ENCODE data around the gene MYO1D.

MYO1D gene

DNA sequence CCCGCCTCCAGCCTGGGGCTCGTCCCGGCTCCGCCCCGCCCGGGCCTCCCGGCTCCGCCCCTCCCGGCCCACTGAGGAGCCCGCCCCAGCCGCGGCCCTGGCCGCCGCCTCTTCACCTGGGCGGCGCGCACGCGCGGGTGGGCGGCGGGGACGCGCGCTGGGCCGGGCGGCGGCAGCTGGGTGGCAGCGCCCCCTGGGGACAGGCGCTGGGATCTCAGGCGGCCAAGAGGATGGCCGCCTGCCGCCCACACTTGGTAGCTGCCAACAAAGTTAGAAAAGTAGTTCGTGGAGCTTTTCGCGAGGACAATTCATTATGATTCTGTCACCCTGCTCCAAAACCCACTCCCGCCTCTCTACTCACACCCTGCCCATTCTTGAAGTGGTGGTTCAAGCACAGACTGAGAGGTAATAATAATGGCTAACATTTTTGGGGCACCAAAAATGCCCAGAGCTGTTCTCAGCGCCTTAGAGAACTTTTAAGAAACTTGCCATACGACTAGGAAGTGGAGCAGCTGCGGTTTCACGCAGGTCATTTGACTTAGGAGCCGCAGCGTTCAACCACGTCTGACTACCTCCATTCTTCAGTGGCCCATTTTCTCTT, 340 bp upstream of the MYO1D start:
- Histone ChIP-seq H3K27ac (ENCODE audit: low read depth, low read length) (peak overlapping the region; percentile 45), H3K9ac (ENCODE audit: low read length in 5 of 5) (peak overlapping the region; percentile 37 to 79 (median 66)), H3K4me3 (ENCODE audit: low read depth in 1 of 5, low read length in 5 of 5) (peak overlapping the region; percentile 76 to 82 (median 77)), H3K27me3 (ENCODE audit: control insufficient read depth in 5 of 5, insufficient read depth in 4 of 5, low read length in 5 of 5) (no peaks in the 10 kb centered on the region), H3K9me3 (ENCODE audit: control insufficient read depth in 5 of 5, low read length in 5 of 5) (no peaks in the 10 kb centered on the region), H3K36me3 (ENCODE audit: control insufficient read depth in 5 of 5, insufficient read depth in 5 of 5, low read length in 5 of 5) (no peaks in the 10 kb centered on the region), H3K4me1 (ENCODE audit: control insufficient read depth in 5 of 5, insufficient read depth in 5 of 5, low read length in 5 of 5) (peaks cover 0 to 25% (median 23%) of the 10 kb centered on the region in 5 donors)

DNA sequence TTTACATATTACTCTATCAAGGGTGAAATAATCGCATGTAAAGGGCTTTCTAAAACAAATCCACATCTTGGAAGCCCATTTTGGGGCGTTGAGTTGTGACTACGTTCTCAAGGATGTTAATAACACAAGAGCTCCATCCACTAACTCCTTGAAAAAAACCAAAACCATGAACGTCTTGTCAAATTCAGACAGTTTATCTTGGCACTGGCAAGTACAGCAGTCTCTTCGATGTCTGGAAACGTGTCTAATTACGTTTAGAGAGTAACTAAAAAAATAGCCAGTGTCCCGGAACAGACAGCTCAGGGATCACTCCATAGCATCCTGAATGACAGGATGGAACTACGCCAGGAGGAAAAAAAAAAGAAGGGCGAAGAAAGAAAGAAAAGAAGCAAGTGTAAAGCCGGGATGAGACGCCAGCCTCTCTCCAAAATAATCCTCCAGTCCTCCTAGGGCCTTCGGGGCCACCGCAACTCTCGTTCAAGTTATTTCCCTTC, 954 bp downstream of the MYO1D start:
- H3K9me3 ChIP-seq (ENCODE audit: control insufficient read depth in 5 of 5, low read length in 5 of 5) = no peaks in the 10 kb centered on the region
- H3K27ac ChIP-seq (ENCODE audit: low read depth, low read length) = peak overlapping the region; percentile 19
- no peaks in the 10 kb centered on the region for H3K27me3 ChIP-seq (ENCODE audit: control insufficient read depth in 5 of 5, insufficient read depth in 4 of 5, low read length in 5 of 5)
- H3K4me3 ChIP-seq (ENCODE audit: low read depth in 1 of 5, low read length in 5 of 5) = peak overlapping the region; percentile 62 to 82 (median 77)
- peaks cover 0 to 35% (median 23%) of the 10 kb centered on the region in 5 donors for H3K4me1 ChIP-seq (ENCODE audit: control insufficient read depth in 5 of 5, insufficient read depth in 5 of 5, low read length in 5 of 5)
- H3K36me3 ChIP-seq (ENCODE audit: control insufficient read depth in 5 of 5, insufficient read depth in 5 of 5, low read length in 5 of 5) = no peaks in the 10 kb centered on the region
- H3K9ac ChIP-seq (ENCODE audit: low read length in 5 of 5) = peak overlapping the region in 4 of 5 donors; percentile 64 to 79 (median 74)

DNA sequence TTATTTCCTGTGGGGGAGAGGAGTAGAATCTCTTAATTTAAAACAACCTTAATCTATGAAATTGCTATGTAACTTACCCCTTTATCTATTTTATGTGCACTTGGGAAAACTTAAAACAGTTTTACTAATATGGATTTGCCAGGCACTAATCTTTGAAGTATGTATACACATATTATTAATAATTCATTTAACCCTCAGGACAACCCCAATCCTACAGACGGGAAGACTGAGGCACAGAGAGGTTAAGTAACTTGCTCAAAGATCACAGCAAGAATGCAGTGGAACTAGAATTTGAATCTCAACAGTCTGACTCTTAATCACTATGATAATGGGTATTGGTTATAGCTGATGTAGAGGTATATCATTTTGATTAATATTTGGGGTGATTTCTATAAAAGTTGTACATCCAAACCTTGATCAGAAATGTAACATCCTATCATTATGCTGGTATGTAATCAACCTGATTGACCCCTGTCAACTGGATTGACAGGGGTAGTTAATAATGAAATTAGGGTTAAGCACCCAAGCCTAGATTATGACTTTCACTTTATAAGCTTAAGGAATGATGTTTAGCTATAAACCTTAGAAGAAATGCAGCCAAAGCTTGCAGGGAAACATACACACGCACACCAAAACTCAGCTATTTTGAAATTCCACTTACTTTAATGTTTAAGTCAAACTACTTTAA, 1.6 kb downstream of the MYO1D start:
- peak overlapping the region in 2 of 5 donors; percentile 78 to 79 for H3K9ac ChIP-seq (ENCODE audit: low read length in 5 of 5)
- H3K9me3 ChIP-seq (ENCODE audit: control insufficient read depth in 5 of 5, low read length in 5 of 5) = no peaks in the 10 kb centered on the region
- peak overlapping the region in 4 of 5 donors; percentile 62 to 82 (median 78) for H3K4me3 ChIP-seq (ENCODE audit: low read depth in 1 of 5, low read length in 5 of 5)
- no peaks in the 10 kb centered on the region for H3K27me3 ChIP-seq (ENCODE audit: control insufficient read depth in 5 of 5, insufficient read depth in 4 of 5, low read length in 5 of 5)
- H3K27ac ChIP-seq (ENCODE audit: low read depth, low read length) = peak overlapping the region; percentile 19
- no peaks in the 10 kb centered on the region for H3K36me3 ChIP-seq (ENCODE audit: control insufficient read depth in 5 of 5, insufficient read depth in 5 of 5, low read length in 5 of 5)
- peaks cover 0 to 41% (median 26%) of the 10 kb centered on the region in 5 donors for H3K4me1 ChIP-seq (ENCODE audit: control insufficient read depth in 5 of 5, insufficient read depth in 5 of 5, low read length in 5 of 5)

DNA sequence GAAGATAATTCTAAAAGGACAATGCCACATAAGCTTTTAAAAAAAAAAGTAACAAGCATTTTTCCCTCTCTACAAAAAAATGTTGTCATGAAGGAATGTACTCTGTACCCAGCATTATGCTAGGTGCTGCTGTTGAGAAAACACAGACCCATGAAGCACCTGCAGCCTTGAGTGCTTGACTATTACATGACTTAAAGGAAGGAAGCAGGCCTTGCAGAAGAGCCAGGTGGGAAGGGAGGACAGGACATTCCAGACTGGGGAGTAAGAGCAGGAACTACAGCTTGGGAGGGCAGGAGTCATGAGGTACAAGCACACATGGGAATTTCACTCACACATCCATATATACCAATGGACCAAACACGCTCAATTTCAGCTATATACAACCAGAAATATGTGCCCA, 3.8 kb downstream of the MYO1D start:
- Histone ChIP-seq H3K36me3 (ENCODE audit: control insufficient read depth in 5 of 5, insufficient read depth in 5 of 5, low read length in 5 of 5) (no peaks in the 10 kb centered on the region), H3K27me3 (ENCODE audit: control insufficient read depth in 5 of 5, insufficient read depth in 4 of 5, low read length in 5 of 5) (no peaks in the 10 kb centered on the region), H3K4me1 (ENCODE audit: control insufficient read depth in 5 of 5, insufficient read depth in 5 of 5, low read length in 5 of 5) (peaks cover 0 to 54% (median 36%) of the 10 kb centered on the region in 5 donors), H3K4me3 (ENCODE audit: low read depth in 1 of 5, low read length in 5 of 5) (no peak overlapping the region), H3K9me3 (ENCODE audit: control insufficient read depth in 5 of 5, low read length in 5 of 5) (no peaks in the 10 kb centered on the region), H3K9ac (ENCODE audit: low read length in 5 of 5) (no peak overlapping the region), H3K27ac (ENCODE audit: low read depth, low read length) (no peak overlapping the region)

DNA sequence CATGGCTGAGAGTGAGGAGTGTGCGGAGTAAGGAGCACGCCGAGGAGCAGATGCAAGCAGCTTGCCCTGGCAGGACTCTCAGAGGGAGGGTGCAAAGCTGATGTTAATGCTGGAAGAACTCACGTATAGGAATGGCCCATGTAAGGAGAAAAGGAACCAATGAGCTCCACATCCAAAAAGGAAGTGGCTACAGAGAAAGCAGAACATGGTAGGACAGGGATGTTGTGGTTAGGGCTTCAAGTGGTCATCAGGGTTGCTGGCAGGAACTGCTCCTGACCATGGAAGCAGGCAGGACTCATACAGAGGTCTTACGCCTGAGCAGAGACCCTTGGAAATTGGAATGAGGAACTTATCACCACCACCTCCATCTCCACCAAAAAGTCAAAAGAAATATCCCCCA, 5.2 kb downstream of the MYO1D start:
- Histone ChIP-seq H3K36me3 (ENCODE audit: control insufficient read depth in 5 of 5, insufficient read depth in 5 of 5, low read length in 5 of 5) (no peaks in the 10 kb centered on the region), H3K4me3 (ENCODE audit: low read depth in 1 of 5, low read length in 5 of 5) (no peak overlapping the region), H3K4me1 (ENCODE audit: control insufficient read depth in 5 of 5, insufficient read depth in 5 of 5, low read length in 5 of 5) (peaks cover 0 to 45% (median 26%) of the 10 kb centered on the region in 5 donors), H3K9me3 (ENCODE audit: control insufficient read depth in 5 of 5, low read length in 5 of 5) (no peaks in the 10 kb centered on the region), H3K27me3 (ENCODE audit: control insufficient read depth in 5 of 5, insufficient read depth in 4 of 5, low read length in 5 of 5) (no peaks in the 10 kb centered on the region), H3K9ac (ENCODE audit: low read length in 5 of 5) (no peak overlapping the region), H3K27ac (ENCODE audit: low read depth, low read length) (no peak overlapping the region)

DNA sequence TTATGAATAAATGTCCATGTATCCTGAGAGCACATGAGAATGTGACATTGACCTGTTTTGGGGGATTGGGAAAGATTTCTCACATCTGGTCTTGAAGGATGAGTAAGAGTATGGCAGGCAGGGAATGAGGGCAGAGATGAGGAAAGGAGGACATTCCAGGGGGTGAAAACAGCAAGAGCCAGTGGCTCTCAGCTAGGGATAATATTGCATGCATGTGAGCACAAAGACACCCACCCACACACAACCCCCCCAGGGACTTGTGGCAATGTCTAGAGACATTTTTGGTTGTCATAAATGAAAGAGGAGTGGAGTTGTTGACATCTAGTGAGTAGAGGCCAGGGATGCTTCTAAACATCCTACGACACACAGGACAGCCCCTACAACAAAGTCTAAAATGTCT, 6.0 kb downstream of the MYO1D start:
- no peaks in the 10 kb centered on the region for H3K27me3 ChIP-seq (ENCODE audit: control insufficient read depth in 5 of 5, insufficient read depth in 4 of 5, low read length in 5 of 5)
- H3K4me1 ChIP-seq (ENCODE audit: control insufficient read depth in 5 of 5, insufficient read depth in 5 of 5, low read length in 5 of 5) = peaks cover 0 to 38% (median 19%) of the 10 kb centered on the region in 5 donors
- H3K27ac ChIP-seq (ENCODE audit: low read depth, low read length) = peak overlapping the region; percentile 31

DNA sequence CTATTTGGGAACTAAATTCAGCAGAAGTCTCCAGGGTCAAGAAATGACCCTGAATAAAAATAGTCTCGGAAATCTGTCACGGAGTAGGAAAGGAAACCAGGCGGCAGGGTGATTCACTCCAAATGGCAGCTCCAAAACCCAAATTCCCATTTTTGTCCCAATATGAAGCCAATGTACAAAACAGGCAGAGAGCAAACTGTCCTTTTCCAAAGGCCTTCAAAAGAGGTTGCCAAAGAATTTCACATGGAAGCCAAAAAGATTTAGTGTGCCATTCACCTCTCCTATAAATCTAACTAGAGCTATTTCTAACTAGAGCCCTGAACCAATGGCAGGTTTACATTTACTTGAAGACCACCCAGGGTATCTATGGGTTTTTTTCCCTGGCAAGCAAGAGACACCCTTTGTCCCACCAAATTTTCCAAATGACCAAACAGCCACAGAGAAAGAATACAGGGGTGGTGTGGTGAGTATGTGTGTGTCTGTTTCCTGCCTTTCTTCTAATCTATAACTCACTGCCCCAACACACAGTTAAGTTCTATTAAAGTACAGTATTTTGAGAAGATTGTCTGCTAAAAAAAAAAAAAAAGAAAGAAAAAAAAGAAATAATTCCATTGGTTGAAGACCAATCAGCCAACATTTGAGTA, 6.8 kb downstream of the MYO1D start:
- H3K36me3 ChIP-seq (ENCODE audit: control insufficient read depth in 5 of 5, insufficient read depth in 5 of 5, low read length in 5 of 5) = no peaks in the 10 kb centered on the region
- no peaks in the 10 kb centered on the region for H3K9me3 ChIP-seq (ENCODE audit: control insufficient read depth in 5 of 5, low read length in 5 of 5)
- peak overlapping the region in 1 of 5 donors; percentile 43 for H3K9ac ChIP-seq (ENCODE audit: low read length in 5 of 5)
- no peaks in the 10 kb centered on the region for H3K27me3 ChIP-seq (ENCODE audit: control insufficient read depth in 5 of 5, insufficient read depth in 4 of 5, low read length in 5 of 5)
- H3K4me3 ChIP-seq (ENCODE audit: low read depth in 1 of 5, low read length in 5 of 5) = no peak overlapping the region
- H3K27ac ChIP-seq (ENCODE audit: low read depth, low read length) = peak overlapping the region; percentile 31
- H3K4me1 ChIP-seq (ENCODE audit: control insufficient read depth in 5 of 5, insufficient read depth in 5 of 5, low read length in 5 of 5) = peaks cover 0 to 33% (median 15%) of the 10 kb centered on the region in 5 donors

More for the DNA sequence above, 6.0 kb downstream of the MYO1D start:
- Histone ChIP-seq H3K9ac (ENCODE audit: low read length in 5 of 5) (no peak overlapping the region), H3K36me3 (ENCODE audit: control insufficient read depth in 5 of 5, insufficient read depth in 5 of 5, low read length in 5 of 5) (no peaks in the 10 kb centered on the region), H3K4me3 (ENCODE audit: low read depth in 1 of 5, low read length in 5 of 5) (no peak overlapping the region), H3K9me3 (ENCODE audit: control insufficient read depth in 5 of 5, low read length in 5 of 5) (no peaks in the 10 kb centered on the region)

DNA sequence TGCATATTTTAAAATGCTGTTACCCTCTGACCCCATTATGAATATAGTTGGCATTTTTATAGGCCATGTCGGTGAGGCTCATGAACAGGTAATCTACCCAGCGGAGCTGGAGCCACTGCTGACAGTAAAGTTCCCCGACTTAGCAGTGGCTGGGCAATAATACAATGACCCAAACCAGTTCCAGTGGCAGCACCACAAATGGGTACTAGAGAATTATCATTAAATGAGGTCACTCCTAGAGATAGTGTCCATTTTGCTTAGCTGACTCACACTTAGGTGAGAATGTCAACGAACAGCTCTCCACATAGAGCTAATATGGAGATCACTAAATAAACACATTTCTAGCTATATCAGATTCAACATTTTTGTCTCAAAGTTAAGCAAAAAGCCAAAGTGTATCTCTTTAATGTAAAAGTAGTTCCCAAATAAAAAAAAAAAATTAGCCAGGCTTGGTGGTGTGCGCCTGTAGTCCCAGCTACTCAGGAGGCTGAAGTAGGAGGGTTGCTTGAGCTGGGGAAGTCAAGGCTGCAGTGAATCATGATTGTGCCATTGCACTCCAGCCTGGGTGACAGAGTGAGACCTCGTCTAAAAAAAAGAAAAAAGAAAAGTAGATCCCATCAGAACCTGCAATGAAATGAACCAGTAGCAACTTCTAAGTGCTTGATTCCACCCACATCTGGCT, 7.4 kb downstream of the MYO1D start:
- Histone ChIP-seq H3K36me3 (ENCODE audit: control insufficient read depth in 5 of 5, insufficient read depth in 5 of 5, low read length in 5 of 5) (no peaks in the 10 kb centered on the region), H3K4me1 (ENCODE audit: control insufficient read depth in 5 of 5, insufficient read depth in 5 of 5, low read length in 5 of 5) (peaks cover 0 to 33% (median 15%) of the 10 kb centered on the region in 5 donors), H3K4me3 (ENCODE audit: low read depth in 1 of 5, low read length in 5 of 5) (no peak overlapping the region), H3K9ac (ENCODE audit: low read length in 5 of 5) (no peak overlapping the region), H3K9me3 (ENCODE audit: control insufficient read depth in 5 of 5, low read length in 5 of 5) (no peaks in the 10 kb centered on the region), H3K27ac (ENCODE audit: low read depth, low read length) (peak overlapping the region; percentile 31), H3K27me3 (ENCODE audit: control insufficient read depth in 5 of 5, insufficient read depth in 4 of 5, low read length in 5 of 5) (no peaks in the 10 kb centered on the region)

DNA sequence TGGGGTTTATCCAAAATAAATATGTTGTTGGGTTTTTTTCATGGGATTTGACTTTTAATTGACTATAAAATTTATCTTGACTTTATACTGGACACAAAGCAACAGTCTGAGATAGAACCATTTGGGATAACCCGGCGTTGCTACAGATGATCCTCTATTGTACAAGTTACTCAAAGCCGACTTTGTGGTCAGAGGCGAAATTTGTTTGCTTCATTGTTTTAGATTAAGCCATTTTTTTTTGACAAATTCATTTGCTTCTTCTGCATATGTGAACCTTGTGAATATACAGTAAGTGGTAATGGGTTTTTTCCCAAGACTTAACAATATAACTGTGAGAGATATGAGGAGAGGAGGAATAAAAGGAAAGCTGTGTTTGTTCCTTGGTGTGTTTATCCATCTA, 11.8 kb downstream of the MYO1D start:
- no peak overlapping the region for H3K27ac ChIP-seq (ENCODE audit: low read depth, low read length)

More for the DNA sequence above, 11.8 kb downstream of the MYO1D start:
- no peaks in the 10 kb centered on the region for H3K9me3 ChIP-seq (ENCODE audit: control insufficient read depth in 5 of 5, low read length in 5 of 5)
- no peak overlapping the region for H3K4me3 ChIP-seq (ENCODE audit: low read depth in 1 of 5, low read length in 5 of 5)
- no peaks in the 10 kb centered on the region for H3K36me3 ChIP-seq (ENCODE audit: control insufficient read depth in 5 of 5, insufficient read depth in 5 of 5, low read length in 5 of 5)
- H3K27me3 ChIP-seq (ENCODE audit: control insufficient read depth in 5 of 5, insufficient read depth in 4 of 5, low read length in 5 of 5) = no peaks in the 10 kb centered on the region
- peaks cover 0 to 14% (median 10%) of the 10 kb centered on the region in 5 donors for H3K4me1 ChIP-seq (ENCODE audit: control insufficient read depth in 5 of 5, insufficient read depth in 5 of 5, low read length in 5 of 5)
- no peak overlapping the region for H3K9ac ChIP-seq (ENCODE audit: low read length in 5 of 5)
